Mucosa of stomach (tissue), 1 donor: ENCODE data around the gene OMG.
"Not testable (repeated sequence)": the region's sequence is repeated elsewhere in the genome, so short reads cannot be mapped to it uniquely, and the experiment has no call there.

Experiments used
- H3K27me3 ChIP-seq: one replicate; pipeline ENCODE4 v1.7.0; 2013; ENCODE audit warnings: mild to moderate bottlenecking, low read length; ENCODE audit not compliant: control insufficient read depth, insufficient read depth
- H3K36me3 ChIP-seq: one replicate; pipeline ENCODE4 v1.7.0; 2013; ENCODE audit warnings: low read length; ENCODE audit not compliant: control insufficient read depth, insufficient read depth
- H3K4me1 ChIP-seq: one replicate; pipeline ENCODE4 v1.7.0; 2013; ENCODE audit warnings: mild to moderate bottlenecking, low read length; ENCODE audit not compliant: control insufficient read depth, insufficient read depth
- H3K4me3 ChIP-seq: one replicate; pipeline ENCODE4 v1.7.0; 2013; ENCODE audit warnings: low read length
- H3K9ac ChIP-seq: one replicate; pipeline ENCODE4 v1.7.0; 2013; ENCODE audit warnings: mild to moderate bottlenecking, low read length, moderate library complexity
- H3K9me3 ChIP-seq: one replicate; pipeline ENCODE4 v1.7.0; 2013; ENCODE audit warnings: mild to moderate bottlenecking, low read length, moderate library complexity; ENCODE audit not compliant: control insufficient read depth
- donor health status: Pancreatic carcinoma.

OMG gene

GRCh38 chr17:31318851-31319661, 22.0 kb upstream of the OMG start:
- Histone ChIP-seq H3K9ac (peak overlapping the region; percentile 0), H3K4me3 (no peak overlapping the region), H3K36me3 (no peaks in the 10 kb centered on the region), H3K27me3 (no peaks in the 10 kb centered on the region), H3K9me3 (no peaks in the 10 kb centered on the region), H3K4me1 (no peaks in the 10 kb centered on the region)

- Histone ChIP-seq H3K4me3 (no peak overlapping the region), H3K27me3 (no peaks in the 10 kb centered on the region), H3K9me3 (no peaks in the 10 kb centered on the region), H3K9ac (peak overlapping the region; percentile 0), H3K4me1 (no peaks in the 10 kb centered on the region), H3K36me3 (no peaks in the 10 kb centered on the region)
These were observed 21.3 kb upstream of the OMG start for GRCh38 chr17:31318298-31318801.

- Histone ChIP-seq H3K4me3 (no peak overlapping the region), H3K36me3 (no peaks in the 10 kb centered on the region), H3K9ac (no peak overlapping the region), H3K4me1 (no peaks in the 10 kb centered on the region), H3K27me3 (no peaks in the 10 kb centered on the region), H3K9me3 (no peaks in the 10 kb centered on the region)
These were observed 17.7 kb upstream of the OMG start for GRCh38 chr17:31314782-31315100.

GRCh38 chr17:31313982-31314781, 17.1 kb upstream of the OMG start, which contains the start of gene EVI2B:
Gene EVI2B, minus strand, starts transcription at chr17:31314054. Its CDS starts 8,445 bp downstream, at chr17:31305609.
- no peaks in the 10 kb centered on the region for H3K9me3 ChIP-seq
- no peak within 1 kb of the TSS for H3K4me3 ChIP-seq
- no peaks in the 10 kb centered on the region for H3K36me3 ChIP-seq
- no peaks in the 10 kb centered on the region for H3K27me3 ChIP-seq
- H3K9ac ChIP-seq, result no peak within 1 kb of the TSS
- H3K4me1 ChIP-seq, result peaks cover under 1% of the 10 kb centered on the region

GRCh38 chr17:31312223-31312622, 15.2 kb upstream of the OMG start:
- peaks cover 16% of the 10 kb centered on the region for H3K4me1 ChIP-seq
- H3K36me3 ChIP-seq, H3K9me3 ChIP-seq, H3K9ac ChIP-seq, H3K4me3 ChIP-seq, H3K27me3 ChIP-seq: not testable (repeated sequence)

- Histone ChIP-seq H3K36me3 (no peaks in the 10 kb centered on the region), H3K9ac (no peak overlapping the region), H3K27me3 (no peaks in the 10 kb centered on the region), H3K9me3 (no peaks in the 10 kb centered on the region), H3K4me3 (no peak overlapping the region), H3K4me1 (peaks cover 16% of the 10 kb centered on the region)
These were observed 14.5 kb upstream of the OMG start for GRCh38 chr17:31311526-31311925.

- Histone ChIP-seq H3K4me3 (no peak overlapping the region), H3K36me3 (no peaks in the 10 kb centered on the region), H3K27me3 (no peaks in the 10 kb centered on the region), H3K9ac (no peak overlapping the region), H3K9me3 (no peaks in the 10 kb centered on the region), H3K4me1 (peaks cover 16% of the 10 kb centered on the region)
These were observed 13.8 kb upstream of the OMG start for GRCh38 chr17:31310886-31311285.

GRCh38 chr17:31310260-31310659, 13.2 kb upstream of the OMG start:
- no peaks in the 10 kb centered on the region for H3K36me3 ChIP-seq
- H3K9me3 ChIP-seq, result no peaks in the 10 kb centered on the region
- H3K9ac ChIP-seq, result peak overlapping the region; percentile 11
- no peaks in the 10 kb centered on the region for H3K27me3 ChIP-seq
- peaks cover 16% of the 10 kb centered on the region for H3K4me1 ChIP-seq
- no peak overlapping the region for H3K4me3 ChIP-seq

- Histone ChIP-seq H3K27me3 (no peaks in the 10 kb centered on the region), H3K4me3 (no peak overlapping the region), H3K9ac (no peak overlapping the region), H3K36me3 (no peaks in the 10 kb centered on the region), H3K9me3 (no peaks in the 10 kb centered on the region), H3K4me1 (peaks cover 16% of the 10 kb centered on the region)
These were observed 12.5 kb upstream of the OMG start for GRCh38 chr17:31309556-31309955.

GRCh38 chr17:31308372-31309334, 11.6 kb upstream of the OMG start:
- no peaks in the 10 kb centered on the region for H3K9me3 ChIP-seq
- H3K27me3 ChIP-seq, result no peaks in the 10 kb centered on the region
- H3K4me3 ChIP-seq, result no peak overlapping the region
- H3K4me1 ChIP-seq, result peaks cover 16% of the 10 kb centered on the region
- no peak overlapping the region for H3K9ac ChIP-seq
- H3K36me3 ChIP-seq, result no peaks in the 10 kb centered on the region

- Histone ChIP-seq H3K9ac (no peak overlapping the region), H3K9me3 (no peaks in the 10 kb centered on the region), H3K36me3 (no peaks in the 10 kb centered on the region), H3K27me3 (no peaks in the 10 kb centered on the region), H3K4me1 (peaks cover 16% of the 10 kb centered on the region), H3K4me3 (no peak overlapping the region)
These were observed 10.6 kb upstream of the OMG start for GRCh38 chr17:31307640-31308039.
